Adrenal gland (tissue), 12 donors: ENCODE results near the gene PSAP. TPM values are rescaled to one million over a fixed set of nuclear protein-coding genes. Genes with fewer than 3 reads are reported as not detected.
"Not testable (repeated sequence)": the region's sequence is repeated elsewhere in the genome, so short reads cannot be mapped to it uniquely, and the experiment has no call there.

Source experiments
- DNase-seq, 7 donors: peaks; one replicate each; pipeline ENCODE4 v3.0.0-alpha.2; 2019 to 2020
- H3K27ac ChIP-seq, 5 donors: fragments of 200-600 bp; sonication (generic) in 4 of 5; 1 replicate in 3 of 5; 2 replicates in 2 of 5; pipeline versions ENCODE4 v1.5.1 to v1.8.0; 2016 to 2020; ENCODE audit warnings: mild to moderate bottlenecking in 1 of 5
- H3K27me3 ChIP-seq: fragments of 200-600 bp; 2 replicates; pipeline ENCODE4 v1.8.0; 2021
- H3K36me3 ChIP-seq, 2 donors: fragments of 200-600 bp; replicated peaks in 1 of 2; 1 replicate in 1 of 2; 2 replicates in 1 of 2; pipeline versions ENCODE4 v1.5.1 to v1.8.0; 2018 to 2022
- H3K4me1 ChIP-seq, 2 donors: fragments of 200-600 bp; replicated peaks in 1 of 2; 1 replicate in 1 of 2; 2 replicates in 1 of 2; pipeline versions ENCODE4 v1.5.1 to v1.8.0; 2018 to 2021
- H3K4me3 ChIP-seq, 4 donors: fragments of 200-600 bp; sonication (generic) in 3 of 4; one replicate each; pipeline ENCODE4 v1.5.1; 2016 to 2018
- H3K9me3 ChIP-seq, 3 donors: fragments of 200-600 bp; sonication (generic) in 1 of 3; replicated peaks in 1 of 3; 1 replicate in 2 of 3; 2 replicates in 1 of 3; pipeline versions ENCODE4 v1.5.1 to v1.8.0; 2016 to 2021
- POLR2A ChIP-seq, 2 donors: fragments of 450-650 bp; IDR thresholded peaks; one replicate each; pipeline ENCODE4 v1.6.1; 2017; ENCODE audit warnings: antibody characterized with exemption in 2 of 2, mild to moderate bottlenecking in 2 of 2, moderate library complexity in 1 of 2
- WGBS, 4 donors: extraction: QIAGEN DNeasy Blood & Tissue Kit in 2 of 4; methylation state at CpG; one replicate each; pipeline versions ENCODE4 v1.1.5 to v1.1.7; 2013 to 2017; 5-methylcytosine and 5-hydroxymethylcytosine counted together
- intact Hi-C, 2 donors: fragments of 100-400 bp; cut with DNase I; formaldehyde crosslinking; loops; one replicate each; pipeline versions ENCODE4 v1.14.1 to v1.15.0; 2022 to 2023
- polyA plus RNA-seq, 3 donors: library from polyadenylated mRNA; stranded (reverse); fragments of 200-250 nt in 2 of 3; fragments of 350-450 nt in 1 of 3; fragmentation: Illumina TruSeq in 1 of 3; extraction: RNeasy Lipid Tissue Mini Kit (QIAGEN cat#74804) in 1 of 3; gene quantifications; one replicate each; pipeline ENCODE4 v1.2.3, GENCODE V29; 2013 to 2014
- total RNA-seq, 9 donors: library from RNA; depleted of rRNA in 4 of 9; stranded (reverse); fragments of >200 nt in 4 of 9; fragments of 120-200 nt in 1 of 9; fragmentation: NEBNext Ultra II Directional in 1 of 9; extraction: Animal tissue kit (Norgen Biotek cat#: 25700) in 1 of 9; gene quantifications; one replicate each; pipeline versions ENCODE4 v1.1.0 to v1.2.4, GENCODE V29; 2013 to 2023
- TF ChIP-seq, protein P1 (sequence below), 6 experiments: fragments of 450-650 bp in 4 of 6; fragments of 200-600 bp in 2 of 6; sonication (generic) in 1 of 6; IDR thresholded peaks; 1 replicate in 5 of 6; 2 replicates in 1 of 6; pipeline versions ENCODE4 v1.5.1 to v1.8.0; 2016 to 2021; ENCODE audit warnings: antibody characterized with exemption in 6 of 6, mild to moderate bottlenecking in 2 of 6, moderate library complexity in 1 of 6
- donor health status: healthy with polysubstance abuse.
- donor health status: Bipolar disorder and iron deficiency.
- donor health status: DM: yes; HTN: yes; CAD: no.
- donor health status: DM: no; HTN: no; CAD: no.
- donor health status: DM: no; HTN: no; CAD: no.
- donor health status: DM: yes; HTN: yes; CAD: no.

PSAP gene
- total and polyA plus RNA-seq, 12 donors: 623 to 3,452 (median 2,140) TPM

DNA sequence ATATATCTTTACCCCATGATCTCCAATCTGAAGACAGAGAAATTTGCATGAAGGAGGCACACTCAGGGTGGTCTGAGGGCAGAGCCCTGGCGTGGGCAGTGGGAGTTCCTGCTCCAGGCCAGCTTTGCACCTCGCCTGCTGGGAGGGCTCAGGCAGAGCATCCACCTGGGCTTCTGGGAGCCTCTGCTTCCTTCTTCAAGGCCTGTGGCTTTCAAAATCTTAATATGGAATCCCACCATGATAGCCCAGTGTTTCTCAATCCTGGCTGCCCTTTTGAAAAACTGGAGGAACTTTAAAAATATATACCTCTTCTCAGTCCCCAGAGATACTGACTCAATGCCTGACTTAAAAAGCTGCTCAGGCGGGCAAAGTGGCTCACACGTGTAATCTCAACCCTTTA lies 36.7 kb upstream of the PSAP start:
- H3K4me3 ChIP-seq: peak overlapping the region in 1 of 4 donors; percentile 69
- TF ChIP-seq, protein P1, sequence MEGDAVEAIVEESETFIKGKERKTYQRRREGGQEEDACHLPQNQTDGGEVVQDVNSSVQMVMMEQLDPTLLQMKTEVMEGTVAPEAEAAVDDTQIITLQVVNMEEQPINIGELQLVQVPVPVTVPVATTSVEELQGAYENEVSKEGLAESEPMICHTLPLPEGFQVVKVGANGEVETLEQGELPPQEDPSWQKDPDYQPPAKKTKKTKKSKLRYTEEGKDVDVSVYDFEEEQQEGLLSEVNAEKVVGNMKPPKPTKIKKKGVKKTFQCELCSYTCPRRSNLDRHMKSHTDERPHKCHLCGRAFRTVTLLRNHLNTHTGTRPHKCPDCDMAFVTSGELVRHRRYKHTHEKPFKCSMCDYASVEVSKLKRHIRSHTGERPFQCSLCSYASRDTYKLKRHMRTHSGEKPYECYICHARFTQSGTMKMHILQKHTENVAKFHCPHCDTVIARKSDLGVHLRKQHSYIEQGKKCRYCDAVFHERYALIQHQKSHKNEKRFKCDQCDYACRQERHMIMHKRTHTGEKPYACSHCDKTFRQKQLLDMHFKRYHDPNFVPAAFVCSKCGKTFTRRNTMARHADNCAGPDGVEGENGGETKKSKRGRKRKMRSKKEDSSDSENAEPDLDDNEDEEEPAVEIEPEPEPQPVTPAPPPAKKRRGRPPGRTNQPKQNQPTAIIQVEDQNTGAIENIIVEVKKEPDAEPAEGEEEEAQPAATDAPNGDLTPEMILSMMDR (IDR thresholded peaks at IDR 0.05): no peak
- no peak for TF ChIP-seq POLR2A (IDR thresholded peaks at IDR 0.05)
- WGBS, 4 donors: 70 to 82% (median 76%) methylated on average over 3 to 4 of the region's 4 CpGs
- H3K36me3 ChIP-seq: no peaks in the 10 kb centered on the region
- H3K9me3 ChIP-seq: no peaks in the 10 kb centered on the region
- H3K27me3 ChIP-seq: no peaks in the 10 kb centered on the region
- H3K27ac ChIP-seq: peak overlapping the region in 4 of 5 donors; percentile 66 to 91 (median 86)
- DNase-seq: no peak
- intact Hi-C loops: loop anchor here in 1 of 2 donors (10.0 kb wide), 1 partner anchor 73 kb away; no protein-coding TSS in a partner anchor
- peaks cover 16 to 17% of the 10 kb centered on the region in 2 donors for H3K4me1 ChIP-seq

DNA sequence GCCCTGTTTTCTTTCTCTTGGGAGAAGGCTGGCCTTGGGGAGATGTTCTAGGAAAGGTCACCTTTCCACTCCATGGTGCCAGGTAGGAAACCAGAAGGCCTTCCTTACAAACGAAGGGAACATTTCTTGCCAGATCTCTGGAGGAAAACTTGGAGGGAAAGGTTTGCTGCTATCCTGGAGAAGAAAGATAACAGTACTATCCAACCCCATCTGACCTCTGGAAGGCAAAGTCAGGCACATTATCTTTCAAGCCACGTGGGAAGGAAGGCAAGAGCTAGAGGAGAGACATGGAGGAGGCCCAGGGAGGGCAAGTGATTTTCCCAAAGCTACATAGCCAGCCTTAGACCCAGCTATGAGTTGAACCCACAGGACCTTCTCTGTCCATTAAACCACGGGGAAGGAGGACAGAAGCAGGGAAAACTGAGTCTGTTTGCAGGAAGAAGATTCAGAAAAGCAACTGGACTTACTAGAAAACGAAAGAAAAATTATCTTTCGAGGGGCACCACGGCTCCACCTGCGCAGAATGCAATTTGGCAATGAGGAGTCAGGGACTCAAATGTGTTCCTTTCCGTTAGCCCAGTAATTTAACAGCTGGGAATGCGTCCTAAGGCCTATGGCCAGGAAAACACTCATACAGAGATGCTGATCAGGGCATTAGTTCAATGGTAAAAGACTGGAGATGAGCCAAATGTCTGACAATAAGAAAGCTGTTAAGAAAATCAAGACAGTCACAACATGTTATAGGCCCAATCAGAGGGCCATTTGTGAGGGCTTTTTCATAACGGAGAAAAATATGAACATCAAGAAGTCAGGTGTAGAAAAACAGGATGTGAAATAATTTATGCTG lies 32.0 kb upstream of the PSAP start:
- Histone ChIP-seq H3K27ac (peak overlapping the region in 1 of 5 donors; percentile 34), H3K9me3 (no peaks in the 10 kb centered on the region), H3K36me3 (no peaks in the 10 kb centered on the region), H3K4me3 (no peak overlapping the region), H3K4me1 (peaks cover 4 to 8% of the 10 kb centered on the region in 2 donors), H3K27me3 (no peaks in the 10 kb centered on the region)
- WGBS, 4 donors: 69 to 77% (median 75%) methylated on average over 10 of the region's 10 CpGs
- DNase-seq: no peak
- TF ChIP-seq, protein P1 (IDR thresholded peaks at IDR 0.05): no peak
- intact Hi-C loops: loop anchor here in 1 of 2 donors (10.0 kb wide), 1 partner anchor 68 kb away; no protein-coding TSS in a partner anchor

DNA sequence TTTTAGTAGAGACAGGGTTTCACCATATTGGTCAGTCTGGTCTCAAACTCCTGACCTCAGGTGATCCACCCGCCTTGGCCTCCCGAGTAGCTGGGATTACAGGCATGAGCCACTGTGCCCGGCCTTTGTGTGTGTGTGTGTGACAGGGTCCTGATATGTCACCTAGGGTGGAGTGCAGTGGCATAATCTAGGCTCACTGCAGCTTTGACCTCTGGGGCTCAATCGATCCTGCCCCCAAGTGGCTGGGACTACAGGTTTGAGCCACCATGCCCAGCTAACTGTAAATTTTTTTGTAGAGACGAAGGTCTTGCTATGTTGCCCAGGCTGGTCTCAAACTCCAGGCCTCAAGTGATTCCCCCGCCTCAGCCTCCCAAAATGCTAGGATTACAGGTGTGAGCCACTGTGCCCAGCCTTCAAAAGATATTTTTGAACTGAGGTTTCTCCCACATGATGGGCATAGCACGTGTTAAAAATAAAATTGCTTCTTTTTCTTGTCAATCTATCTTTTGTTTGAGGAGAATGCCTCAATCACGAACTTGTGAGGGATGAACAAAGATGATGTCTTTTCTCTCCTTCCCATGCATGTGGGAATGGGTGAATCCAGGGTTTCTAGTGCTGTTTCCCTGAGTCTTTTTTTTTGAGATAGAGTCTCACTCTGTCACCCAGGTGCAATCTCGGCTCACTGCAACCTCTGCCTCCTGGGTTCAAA lies 30.8 kb upstream of the PSAP start:
- no peaks in the 10 kb centered on the region for H3K9me3 ChIP-seq
- WGBS, 4 donors: 86 to 94% (median 91%) methylated on average over 7 to 9 of the region's 9 CpGs
- H3K27me3 ChIP-seq: no peaks in the 10 kb centered on the region
- no peak for DNase-seq
- H3K4me3 ChIP-seq: no peak overlapping the region
- intact Hi-C loops: loop anchor here in 1 of 2 donors (10.0 kb wide), 1 partner anchor 67 kb away; no protein-coding TSS in a partner anchor
- peaks cover 0 to 4% of the 10 kb centered on the region in 2 donors for H3K4me1 ChIP-seq
- TF ChIP-seq, protein P1 (IDR thresholded peaks at IDR 0.05): no peak
- no peak for TF ChIP-seq POLR2A (IDR thresholded peaks at IDR 0.05)
- H3K36me3 ChIP-seq: no peaks in the 10 kb centered on the region
- peak overlapping the region in 2 of 5 donors; percentile 13 to 34 for H3K27ac ChIP-seq

DNA sequence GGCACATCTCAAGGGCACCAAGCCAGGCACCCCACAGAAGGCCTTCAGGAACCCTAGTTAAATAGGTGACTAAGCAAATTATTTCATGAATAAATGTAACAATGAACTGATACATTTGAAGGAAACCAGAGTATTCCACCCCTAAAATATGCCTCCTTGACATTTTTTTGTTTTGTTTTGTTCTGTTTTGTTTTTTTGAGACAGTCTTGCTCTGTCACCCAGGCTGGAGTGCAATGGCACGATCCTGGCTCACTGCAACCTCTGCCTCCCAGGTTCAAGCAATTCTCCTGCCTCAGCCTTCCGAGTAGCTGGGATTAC lies 30.2 kb upstream of the PSAP start:
- WGBS, 4 donors: 86 to 95% (median 90%) methylated on average over 2 of the region's 2 CpGs
- H3K4me3 ChIP-seq, H3K36me3 ChIP-seq, DNase-seq, H3K27me3 ChIP-seq, H3K4me1 ChIP-seq, H3K9me3 ChIP-seq: not testable (repeated sequence)
- peak overlapping the region in 2 of 5 donors; percentile 13 to 34 for H3K27ac ChIP-seq
- intact Hi-C loops: loop anchor here in 1 of 2 donors (10.0 kb wide), 1 partner anchor 66 kb away; no protein-coding TSS in a partner anchor
